SKM-1 treated with dmso at 0.1 percent for 144 hours (cell line): ENCODE data around the gene CBR1.

Source experiments
- DNase-seq: peaks from one replicate; lab custom pipeline; 2025; ENCODE audit not compliant: unreplicated experiment; lab: John Stamatoyannopoulos, UW

CBR1 gene

GRCh38 chr21:36113647-36114428, 44.0 kb downstream of the CBR1 start:
- DNase-seq: no peak

GRCh38 chr21:36115138-36115730, 45.4 kb downstream of the CBR1 start:
- DNase-seq: peak; percentile 51

GRCh38 chr21:36117286-36117741, 47.5 kb downstream of the CBR1 start:
- DNase-seq: peak; percentile 14

- peak; percentile 60 for DNase-seq
Observed at GRCh38 chr21:36120304-36120888, 50.6 kb downstream of the CBR1 start.
